IMR-90 (cell line): ENCODE data around the gene CDX4. TPM values are rescaled to one million over a fixed set of nuclear protein-coding genes. Genes with fewer than 3 reads are reported as not detected.

Source experiments
- ATAC-seq: fragments of 200-7000 bp; cut with Tn5 transposase; 2 replicates; pipeline ENCODE4 v1.9.1; 2020; ENCODE audit warnings: low read depth, mild to moderate bottlenecking, moderate library complexity
- BruUV-seq: library from RNA; stranded (reverse); fragments of 400-500 nt; replicated peaks from 2 replicates; lab custom pipeline; 2021; lab: Mats Ljungman, UMichigan
- CTCF ChIA-PET: fragments of 300-600 bp; formaldehyde crosslinking; extraction: SDS; loops from one replicate; lab custom pipeline; 2021; ENCODE audit warnings: antibody characterized with exemption; lab: Yijun Ruan, JAX
- POLR2A ChIA-PET: fragments of 300-600 bp; sonication (Branson Sonifier 250); formaldehyde crosslinking; loops from one replicate; lab custom pipeline; 2022; ENCODE audit warnings: antibody characterized with exemption; ENCODE audit not compliant: unreplicated experiment; lab: Charles Lee
- DNase-seq: peaks from one replicate; pipeline ENCODE4 v3.0.0; 2013
- H2AFZ ChIP-seq: replicated peaks from 2 replicates; pipeline ENCODE3; 2013; ENCODE audit warnings: low read length, mild to moderate bottlenecking; ENCODE audit not compliant: poor library complexity
- H2AK5ac ChIP-seq: 2 replicates; pipeline ENCODE4 v1.6.1; 2013; ENCODE audit warnings: low read depth, low read length, inconsistent platforms
- H2AK9ac ChIP-seq: replicated peaks from 2 replicates; pipeline ENCODE3; 2013; ENCODE audit warnings: mild to moderate bottlenecking, low read depth, low read length, moderate library complexity; ENCODE audit not compliant: poor library complexity
- H2BK120ac ChIP-seq: 2 replicates; pipeline ENCODE4 v1.6.1; 2013; ENCODE audit warnings: low read depth, low read length, inconsistent platforms
- H2BK15ac ChIP-seq: 3 replicates; pipeline ENCODE4 v1.6.1; 2013; ENCODE audit warnings: low read depth, low read length, inconsistent platforms
- H2BK20ac ChIP-seq: 2 replicates; pipeline ENCODE4 v1.6.1; 2013; ENCODE audit warnings: low read depth, mild to moderate bottlenecking, inconsistent platforms, low read length, moderate library complexity
- H2BK5ac ChIP-seq: 2 replicates; pipeline ENCODE4 v1.6.1; 2013; ENCODE audit warnings: mild to moderate bottlenecking, low read depth, low read length, inconsistent platforms; ENCODE audit not compliant: poor library complexity, severe bottlenecking
- H3K14ac ChIP-seq: replicated peaks from 2 replicates; pipeline ENCODE4 v1.6.1; 2013; ENCODE audit warnings: low read depth, low read length, inconsistent platforms
- H3K18ac ChIP-seq: 2 replicates; pipeline ENCODE4 v1.6.1; 2013; ENCODE audit warnings: low read depth, low read length, control low read depth
- H3K23ac ChIP-seq: 2 replicates; pipeline ENCODE4 v1.6.1; 2013; ENCODE audit warnings: low read depth, low read length, inconsistent platforms
- H3K27ac ChIP-seq: 2 replicates; pipeline ENCODE4 v1.5.1; 2013; ENCODE audit warnings: mild to moderate bottlenecking, control low read depth, low read length; ENCODE audit not compliant: insufficient read depth
- H3K27me3 ChIP-seq: 2 replicates; pipeline ENCODE4 v1.6.1; 2013; ENCODE audit warnings: low read length; ENCODE audit not compliant: control insufficient read depth, insufficient read depth
- H3K36me3 ChIP-seq: 2 replicates; pipeline ENCODE4 v1.6.1; 2013; ENCODE audit warnings: low read length, mixed read lengths; ENCODE audit not compliant: control insufficient read depth, insufficient read depth
- H3K4ac ChIP-seq: 2 replicates; pipeline ENCODE4 v1.6.1; 2013; ENCODE audit warnings: low read depth, low read length, inconsistent platforms
- H3K4me1 ChIP-seq: 2 replicates; pipeline ENCODE4 v1.6.1; 2013; ENCODE audit warnings: low read length, mixed read lengths; ENCODE audit not compliant: control insufficient read depth, insufficient read depth
- H3K4me2 ChIP-seq: 2 replicates; pipeline ENCODE4 v1.6.1; 2013; ENCODE audit warnings: low read depth, mild to moderate bottlenecking, control low read depth, low read length, moderate library complexity
- H3K4me3 ChIP-seq: 2 replicates; pipeline ENCODE4 v1.5.1; 2013; ENCODE audit warnings: low read depth, mild to moderate bottlenecking, control low read depth, low read length, moderate library complexity; ENCODE audit not compliant: insufficient read depth
- H3K56ac ChIP-seq: 2 replicates; pipeline ENCODE4 v1.6.1; 2013; ENCODE audit warnings: low read length, inconsistent platforms; ENCODE audit not compliant: insufficient read depth; ENCODE audit errors: extremely low read depth
- H3K79me1 ChIP-seq, 2 experiments: 2 replicates each; pipeline ENCODE4 v1.6.1; 2013; ENCODE audit warnings: low read length in 2 of 2, inconsistent platforms in 1 of 2, low read depth in 1 of 2
- H3K9ac ChIP-seq: 2 replicates; pipeline ENCODE4 v1.6.1; 2013; ENCODE audit warnings: low read depth, low read length, control low read depth
- H3K9me1 ChIP-seq: 2 replicates; pipeline ENCODE4 v1.6.1; 2013; ENCODE audit warnings: low read length, inconsistent platforms; ENCODE audit not compliant: insufficient read depth
- H3K9me3 ChIP-seq: 2 replicates; pipeline ENCODE4 v1.6.1; 2013; ENCODE audit warnings: low read length; ENCODE audit not compliant: control insufficient read depth, insufficient read depth
- H4K20me1 ChIP-seq: 2 replicates; pipeline ENCODE4 v1.6.1; 2013; ENCODE audit warnings: low read length, inconsistent platforms; ENCODE audit not compliant: insufficient read depth
- H4K5ac ChIP-seq: 2 replicates; pipeline ENCODE4 v1.6.1; 2013; ENCODE audit warnings: mild to moderate bottlenecking, low read depth, low read length, control low read depth
- H4K8ac ChIP-seq, 2 experiments: 2 replicates each; pipeline ENCODE4 v1.6.1; 2013; ENCODE audit warnings: low read depth in 2 of 2, low read length in 2 of 2, control low read depth in 1 of 2, inconsistent platforms in 1 of 2
- H4K91ac ChIP-seq: 2 replicates; pipeline ENCODE4 v1.6.1; 2013; ENCODE audit warnings: low read depth, low read length, inconsistent platforms; ENCODE audit not compliant: insufficient read depth
- BHLHE40 ChIP-seq: fragments of 150-350 bp; IDR thresholded peaks from 2 replicates; pipeline ENCODE4 v1.6.1; 2016; ENCODE audit warnings: mild to moderate bottlenecking, low read depth, low read length
- CEBPB ChIP-seq: IDR thresholded peaks from 2 replicates; pipeline ENCODE4 v1.6.1; 2012; ENCODE audit warnings: low read depth, low read length, improper control_type of control experiment
- CHD1 ChIP-seq: IDR thresholded peaks from 2 replicates; pipeline ENCODE4 v1.6.1; 2012; ENCODE audit warnings: low read depth, low read length, improper control_type of control experiment
- CTCF ChIP-seq: conservative IDR thresholded peaks from 2 replicates; pipeline ENCODE4 v1.5.1; 2012; ENCODE audit warnings: mild to moderate bottlenecking, low read depth, low read length, improper control_type of control experiment
- ELK1 ChIP-seq: fragments of 150-350 bp; IDR thresholded peaks from 2 replicates; pipeline ENCODE4 v1.6.1; 2016; ENCODE audit warnings: low read depth, mild to moderate bottlenecking, low read length, moderate library complexity, borderline replicate concordance
- FOS ChIP-seq: fragments of 150-350 bp; IDR thresholded peaks from 2 replicates; pipeline ENCODE4 v1.6.1; 2016; ENCODE audit warnings: low read depth, low read length
- MAFK ChIP-seq: IDR thresholded peaks from 2 replicates; pipeline ENCODE4 v1.6.1; 2012; ENCODE audit warnings: low read depth, low read length, improper control_type of control experiment
- MAZ ChIP-seq: IDR thresholded peaks from 2 replicates; pipeline ENCODE4 v1.6.1; 2012; ENCODE audit warnings: low read depth, mild to moderate bottlenecking, low read length, improper control_type of control experiment, moderate library complexity, borderline replicate concordance
- MXI1 ChIP-seq: IDR thresholded peaks from 2 replicates; pipeline ENCODE4 v1.6.1; 2012; ENCODE audit warnings: low read depth, mild to moderate bottlenecking, low read length, moderate library complexity, borderline replicate concordance
- NFE2L2 ChIP-seq: fragments of 150-350 bp; IDR thresholded peaks from 2 replicates; pipeline ENCODE4 v1.6.1; 2016; ENCODE audit warnings: low read depth, mild to moderate bottlenecking, low read length
- POLR2A ChIP-seq: IDR thresholded peaks from 2 replicates; pipeline ENCODE4 v1.6.1; 2012; ENCODE audit warnings: mild to moderate bottlenecking, low read depth, low read length
- RAD21 ChIP-seq: IDR thresholded peaks from 2 replicates; pipeline ENCODE4 v1.6.1; 2012; ENCODE audit warnings: low read length, improper control_type of control experiment
- RCOR1 ChIP-seq: IDR thresholded peaks from 2 replicates; pipeline ENCODE4 v1.6.1; 2012; ENCODE audit warnings: mild to moderate bottlenecking, low read length, improper control_type of control experiment; ENCODE audit not compliant: insufficient replicate concordance
- RFX5 ChIP-seq: IDR thresholded peaks from 2 replicates; pipeline ENCODE4 v1.8.0; 2012; ENCODE audit warnings: low read depth, mild to moderate bottlenecking, low read length, moderate library complexity
- SMC3 ChIP-seq: fragments of 150-350 bp; IDR thresholded peaks from 2 replicates; pipeline ENCODE4 v1.6.1; 2016; ENCODE audit warnings: low read depth, mild to moderate bottlenecking, antibody characterized with exemption, low read length, moderate library complexity
- WGBS, 2 experiments: methylation state at CpG; one replicate each; pipeline versions ENCODE4 v1.1.5 to v1.1.7; 2013; ENCODE audit warnings: missing lambda C conversion rate in 2 of 2; ENCODE audit not compliant: insufficient read length in 1 of 2; ENCODE audit errors: extremely low coverage in 2 of 2; 5-methylcytosine and 5-hydroxymethylcytosine counted together
- dilution Hi-C: fragments of 300-500 bp; cut with HindIII; formaldehyde crosslinking; loops from one replicate; pipeline ENCODE4 v1.14.3; 2018; ENCODE audit warnings: low sequenced_read_pairs; ENCODE audit not compliant: unreplicated experiment
- in situ Hi-C: fragments of 300-500 bp; cut with MboI; formaldehyde crosslinking; loops from 3 replicates; pipeline ENCODE4 v1.14.3; 2019; ENCODE audit warnings: low sequenced_read_pairs, inconsistent platforms, mixed read lengths
- intact Hi-C: fragments of 100-400 bp; cut with micrococcal nuclease; formaldehyde crosslinking; loops from 2 replicates; pipeline ENCODE4 v1.10.0; 2022
- polyA plus RNA-seq, 3 experiments: library from polyadenylated mRNA; depleted of rRNA; stranded (reverse); fragments of >200 nt; gene quantifications; 2 replicates each; pipeline ENCODE4 v1.2.3, GENCODE V29; 2012; ENCODE audit warnings: low replicate concordance in 1 of 3
- total RNA-seq: library from RNA; depleted of rRNA; stranded (reverse); fragments of >200 nt; gene quantifications from 2 replicates; pipeline ENCODE4 v1.2.3, GENCODE V29; 2012

Gene CDX4
- total and polyA plus RNA-seq, 2 of the 4 experiments (the other 2 are of a cell fraction) = not detected

- Histone ChIP-seq H3K9ac (no peak overlapping the region), H2BK5ac (no peak overlapping the region), H3K27me3 (peaks cover 4% of the 10 kb centered on the region), H4K91ac (no peak overlapping the region), H3K18ac (no peak overlapping the region), H2BK120ac (no peak overlapping the region), H3K4me2 (no peak overlapping the region), H2AFZ (no peak overlapping the region), H3K4ac (no peak overlapping the region), H3K14ac (no peak overlapping the region), H4K8ac (no peak overlapping the region), H3K56ac (no peak overlapping the region), H2BK15ac (no peak overlapping the region), H3K36me3 (no peaks in the 10 kb centered on the region), H3K23ac (no peak overlapping the region), H3K79me1 (no peaks in the 10 kb centered on the region), H3K27ac (no peak overlapping the region), H2AK5ac (no peak overlapping the region), H3K9me1 (no peaks in the 10 kb centered on the region), H2BK20ac (no peak overlapping the region), H3K4me3 (no peak overlapping the region), H3K4me1 (no peaks in the 10 kb centered on the region), H3K9me3 (no peaks in the 10 kb centered on the region), H4K5ac (no peak overlapping the region), H4K20me1 (no peaks in the 10 kb centered on the region), H2AK9ac (no peak overlapping the region)
- in situ Hi-C loops = no loop called here
- intact Hi-C loops = no loop called here
- ChIA-PET CTCF (no interaction called here), POLR2A (no interaction called here)
- no peak for TF ChIP-seq MXI1
- no peak for TF ChIP-seq MAFK
- no peak for TF ChIP-seq NFE2L2
- TF ChIP-seq BHLHE40 = no peak
- TF ChIP-seq POLR2A = no peak
- TF ChIP-seq CTCF = no peak
- TF ChIP-seq CEBPB = no peak
- no peak for TF ChIP-seq RCOR1
- TF ChIP-seq MAZ = no peak
- TF ChIP-seq RAD21 = no peak
- TF ChIP-seq SMC3 = no peak
- TF ChIP-seq RFX5 = no peak
- TF ChIP-seq CHD1 = no peak
- no peak for TF ChIP-seq FOS
- no peak for TF ChIP-seq ELK1
- DNase-seq (no peak), ATAC-seq (no peak)
- no TSS peak for BruUV-seq
- dilution Hi-C loops = no loop called here
- no CpG with 5 or more reads among the region's 2 CpGs for WGBS, 2 experiments
These were observed 48.5 kb upstream of the CDX4 start for GRCh38 chrX:73398185-73398914.
